Stimulated activated CD4-positive, alpha-beta T cell treated with anti-CD3 and anti-CD28 coated beads, Interleukin-4, amount 100 ng/mL, for 4 hours (primary cell): ENCODE results near the gene TRIM66.

Experiments
- DNase-seq, 2 experiments: peaks; one replicate each; pipeline ENCODE4 v3.0.0-alpha.2; 2020

The TRIM66 gene

DNA sequence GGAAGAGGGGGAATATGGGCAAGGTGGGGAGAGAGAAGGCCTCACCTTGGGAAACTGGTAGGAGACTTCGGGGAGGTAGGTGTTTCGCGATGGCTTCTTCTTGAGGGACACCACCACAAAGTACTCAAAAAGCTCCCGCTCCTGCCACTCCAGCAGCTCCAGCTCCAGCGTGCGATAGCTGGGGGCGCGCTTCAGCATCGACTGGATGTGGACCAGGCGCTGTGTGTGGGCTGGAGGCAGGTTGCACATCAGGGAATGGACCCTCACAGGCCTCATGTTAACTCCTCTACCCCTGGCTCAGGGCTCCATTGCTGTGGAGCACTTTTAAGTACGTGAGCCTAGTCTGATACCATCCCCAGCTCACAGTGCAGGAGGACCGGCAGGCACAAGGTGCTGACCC lies 30.0 kb upstream of the TRIM66 start:
- DNase-seq: no peak

DNA sequence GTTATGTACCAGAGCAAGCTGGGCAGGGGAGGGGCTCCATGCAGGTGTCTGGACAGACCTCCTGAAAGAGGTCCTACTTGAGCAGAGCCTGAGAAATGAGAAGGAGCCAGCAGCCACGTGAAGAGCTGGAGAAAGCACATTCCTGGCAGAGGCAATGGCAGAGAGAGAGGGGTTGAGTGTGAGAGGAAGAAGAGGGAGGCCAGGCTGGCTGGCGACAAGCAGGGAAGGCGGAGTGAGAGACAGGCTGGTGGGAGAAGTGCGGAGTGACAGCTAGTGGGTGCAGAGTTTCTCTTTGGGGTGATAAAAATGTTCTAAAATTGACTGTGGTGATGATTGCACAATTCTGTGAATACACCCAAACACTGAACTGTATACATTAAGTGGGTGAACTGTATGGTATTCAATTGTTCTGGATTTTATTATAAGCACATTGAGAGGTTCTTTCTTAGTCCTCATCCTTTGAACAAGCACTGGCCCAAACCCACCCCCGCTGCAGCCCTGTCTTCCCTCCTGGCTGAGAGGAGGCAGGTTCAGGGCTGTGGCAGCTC lies 29.5 kb upstream of the TRIM66 start:
- no peak for DNase-seq

DNA sequence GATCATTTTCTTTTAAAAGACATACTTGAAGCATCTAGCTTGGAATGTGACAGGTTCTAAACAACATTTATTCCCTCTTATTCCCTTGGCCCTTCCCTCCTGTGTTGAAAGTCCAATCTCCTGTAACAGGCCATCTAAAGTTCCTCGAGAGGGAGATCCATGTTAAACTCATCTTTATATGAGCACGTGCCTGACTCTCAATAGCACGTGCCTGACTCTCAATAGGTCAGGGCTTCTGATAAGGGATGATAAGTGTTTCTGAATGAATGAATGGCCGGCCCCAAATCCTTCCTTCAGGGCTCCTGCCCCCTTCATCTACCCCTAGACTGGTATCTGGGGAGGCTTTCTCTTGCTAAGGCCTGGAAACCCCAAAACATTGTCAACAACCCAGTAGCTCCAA lies 27.3 kb upstream of the TRIM66 start:
- no peak for DNase-seq

DNA sequence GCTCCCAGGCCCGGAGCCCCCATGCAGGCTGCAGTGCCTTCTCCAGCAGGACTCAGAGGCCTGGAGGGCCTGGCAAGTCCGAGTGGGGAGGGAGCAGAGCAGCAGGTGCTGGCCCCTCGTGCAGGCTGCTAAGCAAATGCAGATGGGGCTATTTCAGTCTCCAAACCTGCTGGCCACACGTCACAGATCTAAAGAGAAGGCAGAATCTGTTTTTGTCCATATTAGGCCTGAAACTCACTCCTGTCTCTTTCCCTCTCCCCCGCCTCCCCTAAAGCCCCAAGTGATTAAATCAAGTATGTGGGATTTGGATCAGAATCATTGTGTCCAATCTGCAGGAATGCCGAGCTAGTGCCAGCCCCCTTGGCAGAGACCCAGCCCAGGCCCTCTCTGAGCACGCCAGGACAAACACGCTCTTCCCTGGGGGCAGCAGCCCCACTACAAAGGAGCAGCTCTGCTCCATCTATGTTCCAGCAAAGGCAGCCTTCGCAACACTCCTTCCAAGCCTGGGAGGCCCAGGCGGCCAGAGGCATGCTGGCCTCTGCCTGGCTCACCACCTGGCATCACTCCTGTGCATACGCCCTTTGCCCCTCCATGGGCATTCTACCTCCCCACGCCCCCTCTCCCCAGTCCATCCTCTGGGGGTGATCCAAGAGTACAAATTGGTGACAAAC lies 26.7 kb upstream of the TRIM66 start:
- no peak for DNase-seq

DNA sequence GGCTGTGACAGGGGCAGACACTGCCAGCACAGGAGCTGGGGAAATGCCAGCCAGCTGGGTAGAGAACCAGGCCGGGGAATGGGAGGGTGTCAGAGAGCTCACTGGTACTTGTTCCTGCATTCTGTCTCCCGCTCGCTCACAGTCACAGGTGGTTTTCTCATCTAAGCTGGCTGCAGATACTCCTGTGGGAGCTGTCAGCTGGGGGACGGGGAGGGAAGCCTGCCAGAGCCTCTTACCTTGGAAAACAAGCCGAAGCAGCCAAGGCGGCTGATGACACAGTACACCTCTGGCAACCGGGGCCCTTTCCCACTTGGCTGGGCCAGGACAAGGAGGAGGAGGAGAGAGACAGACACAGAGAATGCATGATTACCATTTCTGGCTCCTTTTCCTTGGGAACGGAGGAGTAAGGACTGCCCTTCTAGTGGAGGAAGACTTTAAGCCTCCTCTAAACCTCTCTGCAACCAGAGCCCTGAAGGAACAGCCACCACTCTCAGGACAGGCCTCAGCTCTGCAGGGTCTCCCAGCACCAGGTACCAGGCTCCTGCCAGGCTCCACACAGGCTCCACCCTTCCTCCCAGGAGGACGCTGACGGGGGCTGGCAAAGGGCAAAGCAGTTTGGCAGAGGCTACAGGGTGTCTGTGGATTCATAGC lies 25.2 kb upstream of the TRIM66 start:
- DNase-seq: no peak

DNA sequence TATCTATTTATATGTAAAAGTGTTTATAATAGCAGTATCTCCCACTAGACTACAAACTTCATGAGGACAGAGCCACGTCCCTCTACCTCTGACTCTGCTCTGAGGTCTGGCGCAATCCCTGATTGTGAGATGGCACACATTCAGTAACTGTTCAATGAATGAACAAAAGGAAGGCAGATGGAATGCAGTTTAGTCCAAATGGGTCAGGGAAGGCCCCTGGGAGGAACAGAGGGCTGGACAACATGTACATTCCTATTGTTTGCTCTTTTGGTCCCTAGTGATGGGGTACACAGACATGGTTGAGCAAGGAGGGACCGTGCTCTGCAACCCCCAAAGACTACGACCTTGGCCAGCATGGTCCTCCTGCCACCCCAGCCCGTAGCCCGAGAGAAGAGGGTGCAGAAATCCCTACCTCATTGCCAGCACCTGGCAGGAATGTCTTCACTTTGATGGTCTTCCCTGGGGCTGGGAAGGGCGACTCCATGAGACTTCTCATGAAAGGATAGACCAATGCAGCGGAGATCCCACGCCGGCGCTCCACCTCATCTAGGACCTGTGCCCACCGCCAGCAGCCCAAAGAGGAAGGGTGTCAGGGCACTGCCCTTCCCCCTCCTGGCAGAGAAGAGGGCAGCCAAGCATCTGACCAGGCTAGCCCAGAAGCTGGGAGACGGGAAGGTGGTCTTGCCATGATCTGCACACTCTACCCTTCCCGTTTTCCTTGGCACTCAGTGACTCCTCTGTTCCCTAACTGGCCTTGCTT lies 24.4 kb upstream of the TRIM66 start:
- no peak for DNase-seq

DNA sequence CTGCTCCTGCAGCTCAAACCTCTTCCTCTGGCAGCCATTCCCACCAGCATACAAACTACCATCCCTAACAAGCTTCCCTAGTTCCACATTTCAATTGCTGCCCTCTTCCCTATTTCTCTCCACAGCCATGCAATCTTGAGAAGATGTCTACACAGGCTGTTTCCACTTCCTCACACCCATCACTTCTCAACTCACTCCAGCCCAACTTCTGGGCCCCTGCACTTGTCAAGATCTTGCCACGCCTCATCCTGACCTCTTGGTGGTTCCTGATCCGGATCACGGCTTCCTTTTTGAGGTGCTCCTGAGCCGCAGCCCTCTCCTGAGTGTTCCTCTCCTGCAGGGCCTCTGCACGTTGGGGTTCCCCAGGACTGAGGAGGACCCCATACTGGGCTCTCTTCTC lies 22.7 kb upstream of the TRIM66 start:
- DNase-seq: no peak

DNA sequence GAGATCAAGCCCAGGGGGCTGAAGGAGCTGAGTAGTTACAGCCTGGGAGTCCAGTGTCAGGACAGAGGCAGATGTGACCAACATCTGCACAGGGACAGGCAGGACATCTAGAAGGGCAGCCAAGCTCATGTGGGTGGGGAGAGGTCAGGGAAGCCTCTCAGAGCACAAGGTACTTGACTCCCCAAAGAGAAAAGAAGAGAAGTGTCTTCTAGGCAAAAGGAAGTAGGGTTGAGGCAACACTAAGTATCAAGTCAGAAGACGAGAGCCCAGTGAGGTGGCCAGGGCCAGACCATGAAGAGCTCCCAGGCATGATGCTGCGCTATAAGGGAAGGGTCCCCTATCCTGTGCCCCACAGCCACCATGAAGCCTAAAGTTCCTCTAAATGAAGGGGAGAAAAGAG lies 21.7 kb upstream of the TRIM66 start:
- no peak for DNase-seq

DNA sequence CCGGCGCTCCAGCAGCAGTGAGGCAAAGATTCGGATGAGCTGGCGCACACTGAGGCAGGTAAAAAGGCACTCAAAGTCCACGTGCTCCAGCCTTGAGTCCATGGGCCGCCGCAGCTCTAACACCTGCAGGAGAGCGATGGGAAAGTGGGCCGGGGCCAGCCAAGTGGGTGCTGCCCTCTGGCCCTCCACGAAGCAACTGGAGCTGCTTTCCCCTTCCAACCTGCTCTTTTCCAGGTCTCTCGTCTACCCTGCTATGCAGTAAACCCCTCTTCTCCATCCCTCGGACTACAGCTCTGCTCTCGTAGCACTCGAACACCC lies 20.1 kb upstream of the TRIM66 start:
- no peak for DNase-seq

DNA sequence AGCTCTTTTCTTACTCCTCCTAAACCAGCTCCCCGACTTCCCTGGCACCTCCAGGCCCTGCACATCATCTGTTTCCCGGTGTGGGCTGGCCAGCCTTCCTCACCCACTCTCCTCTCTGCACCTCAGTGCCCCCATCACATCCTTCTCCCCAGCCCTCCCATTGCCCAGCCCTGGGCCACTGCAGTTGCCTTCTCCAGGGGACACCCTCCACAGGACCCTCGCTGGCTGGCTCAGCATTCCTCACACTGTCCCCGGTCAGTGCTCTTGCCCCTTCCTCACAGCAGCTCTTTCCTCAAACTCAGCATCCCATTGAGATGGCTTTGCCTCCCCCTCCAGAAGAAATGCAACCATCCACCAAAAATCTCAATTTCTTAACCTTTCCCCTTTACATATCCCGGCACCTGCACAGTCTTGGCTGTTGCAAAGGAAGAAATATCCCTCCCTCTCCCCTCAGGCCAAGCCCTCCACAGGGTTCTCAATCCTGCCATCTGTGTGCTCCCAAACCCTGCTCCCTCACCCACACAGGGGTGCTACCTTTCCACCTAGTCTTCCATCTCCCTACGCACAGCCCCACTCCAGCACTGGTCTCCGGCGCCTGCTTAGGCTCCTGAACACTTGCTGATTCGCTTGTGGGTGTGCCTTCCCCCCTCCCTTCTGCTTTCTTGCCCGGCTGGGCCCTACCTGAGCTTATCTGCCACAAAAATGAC lies 19.6 kb upstream of the TRIM66 start:
- DNase-seq: no peak

DNA sequence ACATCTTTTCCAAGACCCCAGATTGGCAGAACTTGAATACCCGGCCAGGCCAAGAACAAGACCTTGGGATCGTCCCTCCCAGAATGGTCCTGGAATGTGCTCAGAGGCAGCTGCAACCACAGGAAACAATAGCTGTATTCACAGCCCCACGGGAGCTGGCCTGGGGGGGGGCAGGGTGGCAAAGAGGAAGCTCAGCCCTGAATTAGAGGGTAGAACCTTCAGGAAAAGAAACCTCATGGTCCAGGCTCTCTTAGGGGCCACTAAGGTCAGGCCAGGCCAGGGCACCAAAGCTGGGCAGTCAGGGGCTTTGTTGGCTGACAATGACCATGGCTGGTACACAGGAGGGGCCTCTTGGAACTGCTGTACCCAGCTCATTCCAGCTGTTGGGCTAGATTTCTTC lies 17.4 kb upstream of the TRIM66 start:
- DNase-seq: no peak

DNA sequence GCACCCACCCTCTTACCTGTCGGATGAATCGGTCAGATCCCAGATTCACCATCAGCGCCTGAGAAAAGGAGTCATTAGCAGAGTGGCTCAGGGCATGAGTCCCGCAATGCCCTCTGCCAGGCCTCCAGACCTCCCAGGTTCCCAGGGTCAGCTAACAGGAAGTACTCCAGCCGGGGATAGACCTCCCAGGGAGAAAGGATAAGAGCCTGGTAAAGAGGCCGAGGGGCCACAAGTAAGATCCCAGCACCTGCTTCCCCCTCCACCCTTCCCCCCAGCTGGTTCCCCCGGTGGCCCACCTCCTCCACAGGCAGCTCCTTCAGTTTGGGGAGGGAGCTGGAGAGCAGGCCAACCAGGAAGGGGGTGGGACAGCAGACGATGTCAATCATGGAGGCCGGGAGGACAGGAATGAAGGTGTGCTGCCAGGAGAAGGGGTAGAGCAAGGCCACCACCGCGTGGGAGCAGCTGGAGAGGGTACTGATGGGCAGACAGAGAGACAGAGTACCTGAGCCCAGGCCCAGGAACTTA lies 16.5 kb upstream of the TRIM66 start:
- DNase-seq: no peak

DNA sequence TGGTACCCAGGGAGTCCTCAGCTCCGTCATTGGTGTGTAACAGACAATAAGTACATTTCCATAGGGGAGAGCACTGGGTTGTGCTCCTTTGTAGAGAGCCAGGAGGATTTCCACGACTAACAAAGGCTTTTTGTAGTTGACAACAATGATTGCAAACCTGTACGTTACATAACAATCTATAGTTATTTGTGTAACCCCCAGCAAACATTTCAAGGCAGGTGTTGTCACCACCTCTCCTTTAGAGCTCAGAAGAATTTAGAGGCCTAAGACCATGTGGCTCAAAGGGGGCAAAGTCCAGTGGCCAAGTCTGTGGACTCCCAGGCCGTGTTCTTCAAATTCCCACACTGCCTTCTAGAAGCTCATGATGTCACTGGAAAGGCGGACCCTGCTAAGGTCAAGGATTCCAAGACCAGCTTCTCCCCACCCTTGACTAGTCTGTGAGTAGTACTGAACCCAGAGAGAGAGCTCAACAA lies 15.9 kb upstream of the TRIM66 start:
- DNase-seq: no peak

DNA sequence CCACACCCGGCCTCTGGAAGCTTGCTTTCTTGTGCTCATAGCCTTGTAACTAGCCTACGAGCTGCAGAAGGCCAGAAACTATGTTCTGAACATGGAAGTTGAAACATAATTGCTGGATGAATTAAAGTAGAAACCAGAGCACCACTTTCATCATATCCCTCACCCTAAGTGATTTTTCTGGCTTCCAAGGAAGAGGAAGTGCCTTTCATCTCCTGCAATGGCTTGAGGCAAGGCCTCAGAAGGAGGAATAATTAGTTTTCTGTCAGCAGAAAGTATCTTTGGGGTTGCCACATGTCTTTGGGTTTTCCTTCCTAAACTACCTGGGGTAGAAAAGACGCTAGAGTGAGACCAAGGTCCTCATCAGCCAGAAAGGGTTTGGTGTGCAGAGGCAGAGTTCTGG lies 14.6 kb upstream of the TRIM66 start:
- no peak for DNase-seq

DNA sequence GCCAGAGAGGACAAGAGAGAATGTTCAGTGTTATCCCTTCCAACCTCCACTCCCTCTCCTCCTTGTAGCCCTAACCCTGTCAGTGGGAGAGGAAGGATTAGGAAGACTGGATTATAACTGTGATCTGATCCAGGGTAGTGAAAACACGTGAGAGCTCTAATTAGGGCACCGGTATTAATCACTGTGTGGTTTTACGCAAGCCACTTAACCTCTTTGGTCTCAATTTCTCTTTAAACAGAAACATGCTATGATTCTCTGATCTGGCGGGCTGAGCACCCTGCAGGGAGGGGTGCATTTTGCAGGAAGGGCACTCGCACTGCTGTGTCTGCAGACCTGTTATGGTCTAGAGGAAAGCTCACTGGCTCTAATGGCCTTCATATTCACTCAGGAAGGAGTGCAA lies 11.7 kb upstream of the TRIM66 start:
- no peak for DNase-seq

DNA sequence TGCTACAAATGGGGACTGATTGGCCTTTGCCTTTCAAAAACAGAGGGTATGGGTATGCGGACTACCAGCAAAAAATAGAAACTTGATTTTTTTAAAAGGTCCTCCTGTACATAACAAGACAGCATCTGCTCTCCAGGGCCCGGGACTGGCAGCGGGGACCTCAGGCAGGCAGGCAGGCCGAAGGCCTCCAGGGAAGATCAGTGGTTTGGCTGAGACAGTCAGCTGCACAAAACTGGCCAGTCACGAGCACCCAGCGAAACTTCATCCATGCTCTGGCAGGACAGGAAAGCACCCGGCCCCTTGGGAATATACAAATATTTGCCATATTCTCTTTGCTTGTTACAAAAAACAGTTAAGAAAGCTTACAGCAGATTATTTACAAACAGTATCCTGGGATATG lies 11.1 kb upstream of the TRIM66 start:
- no peak for DNase-seq

DNA sequence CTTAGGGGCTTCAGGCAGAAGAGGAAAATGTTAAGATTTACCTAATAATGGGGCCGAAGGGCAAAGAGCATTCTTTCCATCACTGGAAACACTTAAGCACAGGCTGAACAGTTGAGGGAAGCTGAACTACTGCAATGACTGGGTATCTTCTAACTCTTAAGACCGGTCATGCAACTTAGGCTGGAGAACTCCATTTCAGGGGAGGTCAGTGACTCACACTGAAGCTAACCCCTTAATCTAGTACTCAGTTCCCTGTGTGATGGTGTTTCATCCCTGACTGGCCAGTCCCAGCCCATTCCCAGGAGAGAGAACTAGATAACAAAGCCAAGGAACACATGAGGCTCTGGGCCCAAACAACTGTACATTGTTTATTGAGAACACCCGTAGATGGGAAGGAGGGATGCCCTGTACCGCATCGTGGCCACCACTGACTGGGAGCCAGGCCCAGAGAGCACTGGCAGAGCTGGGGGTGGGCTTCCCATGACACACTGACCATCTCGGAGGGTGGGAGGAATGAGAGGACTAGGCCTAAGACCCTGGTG lies 10.6 kb upstream of the TRIM66 start:
- no peak for DNase-seq

DNA sequence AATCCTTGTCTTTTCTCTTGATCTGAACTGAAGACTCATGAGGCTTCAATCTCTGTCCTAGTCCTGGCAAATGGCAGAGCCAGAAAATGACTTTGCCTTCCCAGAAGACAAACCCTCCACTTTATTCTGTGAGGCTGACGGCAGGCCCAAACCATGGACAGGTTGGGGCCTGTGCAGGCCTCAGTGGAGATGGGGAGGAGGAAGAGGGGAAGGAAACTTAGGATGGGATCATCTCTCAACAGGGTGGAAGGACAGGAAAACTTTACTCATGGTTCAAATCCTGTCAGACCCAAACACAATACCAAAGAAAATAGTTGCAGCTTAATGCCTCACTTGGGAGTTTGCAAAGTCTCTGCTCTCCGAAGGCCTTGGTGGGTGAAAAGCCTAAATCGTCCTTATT lies 10.0 kb upstream of the TRIM66 start:
- no peak for DNase-seq

DNA sequence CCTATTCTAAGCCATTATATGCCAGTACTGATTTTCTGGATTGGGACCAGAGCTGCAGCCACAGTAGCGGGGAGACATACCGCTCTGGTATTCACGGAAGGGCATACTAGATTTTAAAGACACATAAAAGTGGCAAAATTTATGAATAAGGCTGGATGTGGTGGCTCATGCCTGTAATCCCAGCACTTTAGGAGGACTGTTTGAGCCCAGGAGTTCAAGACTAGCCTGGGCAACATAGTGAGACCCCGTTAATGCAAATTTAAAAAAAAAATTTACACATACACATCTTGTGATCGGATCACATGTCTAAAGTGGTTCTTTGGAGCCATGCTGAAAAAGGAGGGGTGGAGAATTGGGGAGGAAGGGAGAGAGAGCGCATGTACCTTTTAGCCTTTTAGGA lies 9.1 kb upstream of the TRIM66 start:
- no peak for DNase-seq

DNA sequence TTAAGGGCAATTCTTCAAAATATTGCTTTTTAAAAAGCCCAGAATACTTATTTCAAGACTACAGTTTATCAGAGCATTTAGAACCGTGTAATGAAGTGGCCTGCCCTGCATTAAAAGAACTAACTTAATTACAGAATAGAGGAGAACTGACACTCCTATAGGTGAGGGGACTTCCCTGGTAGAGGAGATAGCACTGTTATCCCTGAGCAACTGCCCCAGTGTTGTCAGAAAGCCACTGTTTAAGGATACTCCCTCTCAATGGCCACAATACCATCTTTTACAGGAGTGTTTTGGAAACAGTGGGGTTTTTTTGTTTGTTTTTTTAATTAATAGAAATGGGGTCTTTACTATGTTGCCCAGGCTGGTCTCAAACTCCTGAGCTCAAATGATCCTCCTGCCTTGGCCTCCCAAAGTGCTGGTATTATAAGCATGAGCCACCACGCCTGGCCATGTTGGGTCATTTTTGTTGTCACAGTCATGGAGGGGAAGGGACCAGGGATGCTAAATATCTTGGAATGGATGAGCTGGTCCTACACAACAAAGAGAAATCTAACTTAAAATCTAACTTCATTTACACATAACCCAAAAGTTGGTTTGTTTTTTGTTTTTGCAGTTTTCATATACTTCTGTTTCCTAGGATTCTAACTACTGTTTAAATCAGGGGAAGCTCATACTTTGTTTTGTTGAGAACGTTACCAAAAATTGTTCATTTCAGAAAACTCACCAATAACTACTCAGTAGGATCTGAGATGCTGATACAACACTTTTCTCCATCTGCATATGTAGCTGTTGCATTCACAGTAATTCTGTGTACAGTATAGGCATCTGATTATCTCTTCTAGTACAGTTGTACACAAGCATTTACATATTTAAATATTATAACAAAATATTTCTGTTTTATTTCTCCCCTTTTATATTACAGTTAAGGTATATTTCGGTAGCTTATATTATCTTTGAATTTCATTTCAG lies 8.2 kb upstream of the TRIM66 start:
- no peak for DNase-seq

DNA sequence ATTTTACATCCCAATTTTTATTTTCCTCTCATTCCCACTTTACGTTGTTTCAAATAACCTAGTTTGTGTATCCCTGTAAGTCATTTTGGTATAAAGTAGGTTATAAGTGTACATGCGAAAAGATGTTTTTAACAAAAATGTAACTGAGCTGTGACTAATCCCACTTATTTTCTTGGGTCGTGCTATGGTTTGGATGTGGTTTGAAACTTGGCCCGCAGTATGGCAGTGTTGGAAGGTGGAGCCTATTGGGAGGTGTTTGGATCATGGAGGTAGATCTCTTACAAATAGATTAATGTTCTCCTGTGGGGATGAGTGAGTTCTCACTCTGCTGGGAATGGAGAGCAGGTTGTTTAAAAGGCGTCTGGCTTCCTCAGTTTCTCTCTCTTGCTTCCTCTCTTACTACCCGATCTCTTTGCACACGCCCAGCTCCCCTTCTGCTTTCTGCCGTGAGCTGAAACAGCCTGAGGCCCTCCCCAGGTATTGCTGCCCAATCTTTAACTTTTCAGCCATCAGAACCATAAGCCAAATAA lies 7.3 kb upstream of the TRIM66 start:
- no peak for DNase-seq
